Activated gamma-delta T cell treated with anti-CD3 and anti-CD28 coated beads, Interleukin-2, amount 50 U/mL, for 16 hours (primary cell): ENCODE results near the gene IFI35.
A peak's percentile ranks its signal among the peaks of the same experiment; 100 is the strongest.
"Not testable (repeated sequence)": the region's sequence is repeated elsewhere in the genome, so short reads cannot be mapped to it uniquely, and the experiment has no call there.

ENCODE experiments used
- DNase-seq: peaks from one replicate; pipeline ENCODE4 v3.0.0-alpha.2; 2020; ENCODE audit warnings: low read depth

The IFI35 gene

DNA sequence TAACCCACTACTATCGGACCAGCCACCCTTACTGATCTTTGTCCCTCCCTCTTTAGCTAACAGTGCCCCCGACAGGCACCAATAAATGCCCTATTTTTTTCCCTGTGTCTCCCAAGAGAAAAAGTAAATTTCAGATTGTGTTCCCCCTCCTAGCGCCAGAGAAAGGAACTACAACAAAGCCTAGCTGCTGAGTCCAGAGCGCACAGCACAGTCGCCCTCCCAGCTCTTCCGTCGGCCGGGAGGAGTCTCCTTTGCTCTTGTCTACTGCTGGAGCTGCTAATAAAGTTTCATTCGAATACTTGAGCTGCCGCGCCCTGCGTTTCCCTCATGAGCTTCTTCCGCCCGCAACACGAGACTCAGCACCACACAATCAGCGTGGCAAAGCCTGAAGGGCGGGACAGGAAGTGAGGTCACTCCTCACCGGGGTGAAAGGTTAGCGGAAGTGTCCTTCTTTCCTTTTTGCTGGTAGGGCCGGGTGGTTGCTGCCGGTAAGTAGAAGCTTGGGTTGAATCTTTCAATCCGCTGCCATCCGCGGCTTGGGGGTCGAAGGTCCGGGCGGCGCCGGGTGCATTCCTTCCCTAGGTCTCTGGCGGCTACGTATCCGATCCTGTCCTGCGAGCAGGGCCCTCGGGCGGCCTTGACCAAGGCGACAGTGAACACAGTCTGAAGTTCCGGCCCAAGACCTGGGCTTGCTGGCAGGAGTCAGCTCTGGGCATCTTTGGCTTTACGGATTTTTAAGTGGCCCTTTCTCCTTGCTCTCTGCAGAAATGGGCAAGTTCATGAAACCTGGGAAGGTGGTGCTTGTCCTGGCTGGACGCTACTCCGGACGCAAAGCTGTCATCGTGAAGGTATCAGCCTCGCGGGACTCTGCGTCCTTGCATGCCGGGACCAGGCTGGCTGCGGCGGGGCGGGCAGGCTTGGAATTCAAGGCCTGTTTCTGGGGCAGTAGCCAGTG lies 8.3 kb upstream of the IFI35 start, which contains the start of gene RPL27:
RPL27 (plus strand) TSS at position 436 of the 955 bp plus-strand sequence; CDS start at position 768, 332 bp downstream.
- DNase-seq, result peak; percentile 96

DNA sequence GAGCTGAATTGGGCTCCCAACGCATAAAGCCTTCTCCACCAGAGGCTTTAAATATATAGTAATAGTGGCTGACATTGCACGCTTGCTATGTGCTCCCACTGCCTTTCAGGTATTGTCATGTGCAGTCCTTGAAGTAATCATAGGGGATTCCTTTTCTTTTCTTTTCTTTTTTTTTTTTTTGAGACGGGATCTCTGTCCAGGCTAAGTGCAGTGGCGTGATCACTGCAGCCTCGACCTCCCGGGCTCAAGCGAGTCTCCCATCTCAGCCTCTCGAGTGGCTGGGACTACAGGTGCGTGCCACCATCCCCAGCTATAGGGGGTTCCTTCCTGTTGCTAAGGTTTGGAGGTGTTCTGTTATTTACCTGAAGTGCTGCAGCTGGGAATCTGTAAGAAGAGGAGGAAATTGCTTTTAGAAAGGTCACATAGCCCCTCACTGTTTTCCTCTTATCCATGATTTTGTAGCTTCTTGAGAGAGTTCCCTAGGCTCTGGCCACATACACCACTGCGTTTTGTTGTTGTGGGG lies 7.5 kb upstream of the IFI35 start:
- DNase-seq, result no peak

DNA sequence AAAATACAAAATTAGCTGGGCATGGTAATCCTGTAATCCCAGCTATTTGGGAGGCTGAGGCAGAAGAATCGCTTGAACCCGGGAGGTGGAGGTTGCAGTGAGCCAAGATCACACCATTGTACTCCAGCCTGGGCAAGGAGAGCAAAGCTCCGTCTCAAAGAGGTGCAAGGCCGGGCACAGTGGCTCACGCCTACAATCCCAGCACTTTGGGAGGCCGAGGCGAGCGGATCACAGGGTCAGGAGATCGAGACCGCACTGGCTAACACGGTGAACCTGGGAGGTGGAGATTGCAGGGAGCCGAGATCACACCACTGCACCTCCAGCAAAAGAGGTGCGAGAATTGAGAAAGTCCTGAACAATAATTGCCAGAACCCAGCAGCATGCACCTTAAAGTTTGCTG lies 5.7 kb upstream of the IFI35 start:
- DNase-seq, result not testable (repeated sequence)

DNA sequence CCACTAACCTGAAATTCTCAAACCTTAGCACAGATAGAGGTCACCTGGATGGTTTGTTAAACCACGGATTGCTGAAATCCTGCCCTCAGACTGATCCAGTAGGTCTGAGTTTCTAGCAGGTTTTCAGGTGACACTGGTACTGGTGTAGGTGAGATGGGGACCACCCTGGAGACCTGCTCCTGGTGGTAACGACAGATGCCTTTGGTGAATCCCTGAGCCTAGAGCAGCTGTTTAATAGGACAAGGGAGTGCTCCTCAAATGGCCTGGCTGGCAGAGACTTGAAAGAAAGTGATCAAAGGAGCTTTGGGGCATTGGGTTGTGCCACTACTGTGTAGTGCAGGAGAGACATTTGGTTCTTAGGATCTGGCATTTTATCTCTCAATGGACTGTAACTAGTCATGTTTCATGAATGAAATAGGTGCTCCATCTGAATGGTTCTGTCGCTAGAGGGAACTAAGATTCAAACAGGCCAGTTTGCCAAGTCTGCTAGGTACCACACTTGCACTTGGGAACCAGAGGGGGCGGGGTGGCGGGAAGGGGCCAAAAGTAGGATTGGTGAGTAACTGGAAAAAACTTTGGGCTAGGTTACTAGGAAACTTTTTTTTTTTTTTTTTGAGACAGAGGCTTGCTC lies 2.9 kb upstream of the IFI35 start:
- no peak for DNase-seq

DNA sequence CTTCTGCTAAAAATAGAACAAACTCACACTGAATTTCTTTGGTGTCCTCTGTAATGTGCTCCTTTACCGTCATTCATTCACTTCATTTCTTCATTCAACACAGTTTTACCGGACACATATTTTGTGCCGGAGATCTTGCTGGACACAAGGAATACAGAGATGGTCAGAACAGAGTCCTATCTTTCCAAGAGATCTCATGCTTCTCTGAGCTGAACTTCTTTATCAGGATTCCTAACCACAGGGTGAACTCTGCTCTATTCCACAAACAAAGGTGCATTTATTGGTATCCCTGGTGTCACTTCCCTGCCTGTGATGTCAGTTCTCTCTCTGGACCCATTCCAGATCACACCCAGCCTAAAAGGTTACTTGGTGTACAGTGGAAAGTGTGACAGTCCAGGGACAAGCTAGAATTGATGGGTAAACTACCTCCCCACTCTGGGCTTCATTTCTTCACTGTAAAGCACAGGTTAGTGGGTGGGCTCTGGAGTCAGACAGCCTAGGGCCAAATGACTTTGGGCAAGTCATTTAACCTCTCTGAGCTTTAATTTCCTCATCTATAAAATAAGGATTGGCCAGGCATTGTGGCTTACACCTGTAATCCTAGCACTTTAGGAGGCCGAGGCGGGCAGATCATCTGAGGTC lies 4.2 kb downstream of the IFI35 start:
- no peak for DNase-seq

DNA sequence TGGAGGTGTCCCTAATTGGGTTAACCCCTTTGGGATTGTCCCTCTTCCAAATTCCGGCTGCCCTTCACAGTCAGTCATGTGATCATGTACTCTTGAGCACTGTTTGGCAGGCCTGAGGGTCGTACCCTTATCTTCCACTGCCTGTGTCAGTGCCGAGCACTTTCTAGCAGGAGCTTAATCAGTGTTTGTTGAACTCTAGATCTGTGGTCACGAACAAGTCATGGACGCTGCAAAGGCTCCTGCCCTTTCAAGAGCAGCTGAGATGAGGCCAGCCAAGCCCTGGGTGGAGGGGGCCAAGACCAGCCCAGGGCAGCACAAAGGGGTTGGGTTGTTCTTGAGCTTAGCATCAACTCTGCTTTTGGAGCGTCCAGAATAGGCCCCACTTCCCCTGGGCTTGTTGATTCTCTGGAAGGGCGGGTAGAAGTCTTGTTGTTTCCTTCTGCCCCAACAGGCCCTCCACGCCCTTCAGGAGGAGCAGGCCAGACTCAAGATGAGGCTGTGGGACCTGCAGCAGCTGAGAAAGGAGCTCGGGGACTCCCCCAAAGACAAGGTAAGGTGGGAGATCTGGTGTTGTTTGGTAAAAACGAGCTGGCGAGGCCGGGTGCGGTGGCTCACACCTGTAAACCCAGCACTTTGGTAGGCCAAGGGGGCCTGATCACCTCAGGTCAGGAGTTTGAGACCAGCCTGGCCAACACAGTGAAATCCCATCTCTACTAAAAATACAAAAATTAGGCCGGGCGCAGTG lies 5.3 kb downstream of the IFI35 start:
- DNase-seq, result no peak

DNA sequence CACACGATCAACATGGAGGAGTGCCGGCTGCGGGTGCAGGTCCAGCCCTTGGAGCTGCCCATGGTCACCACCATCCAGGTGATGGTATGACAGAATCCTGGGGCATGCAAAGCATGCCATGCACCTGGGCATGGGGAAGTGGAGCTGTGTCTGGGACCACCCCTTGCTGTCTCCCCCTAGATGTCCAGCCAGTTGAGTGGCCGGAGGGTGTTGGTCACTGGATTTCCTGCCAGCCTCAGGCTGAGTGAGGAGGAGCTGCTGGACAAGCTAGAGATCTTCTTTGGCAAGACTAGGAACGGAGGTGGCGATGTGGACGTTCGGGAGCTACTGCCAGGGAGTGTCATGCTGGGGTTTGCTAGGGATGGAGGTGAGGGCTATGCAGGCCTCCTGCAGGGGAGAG lies 6.7 kb downstream of the IFI35 start:
- no peak for DNase-seq

DNA sequence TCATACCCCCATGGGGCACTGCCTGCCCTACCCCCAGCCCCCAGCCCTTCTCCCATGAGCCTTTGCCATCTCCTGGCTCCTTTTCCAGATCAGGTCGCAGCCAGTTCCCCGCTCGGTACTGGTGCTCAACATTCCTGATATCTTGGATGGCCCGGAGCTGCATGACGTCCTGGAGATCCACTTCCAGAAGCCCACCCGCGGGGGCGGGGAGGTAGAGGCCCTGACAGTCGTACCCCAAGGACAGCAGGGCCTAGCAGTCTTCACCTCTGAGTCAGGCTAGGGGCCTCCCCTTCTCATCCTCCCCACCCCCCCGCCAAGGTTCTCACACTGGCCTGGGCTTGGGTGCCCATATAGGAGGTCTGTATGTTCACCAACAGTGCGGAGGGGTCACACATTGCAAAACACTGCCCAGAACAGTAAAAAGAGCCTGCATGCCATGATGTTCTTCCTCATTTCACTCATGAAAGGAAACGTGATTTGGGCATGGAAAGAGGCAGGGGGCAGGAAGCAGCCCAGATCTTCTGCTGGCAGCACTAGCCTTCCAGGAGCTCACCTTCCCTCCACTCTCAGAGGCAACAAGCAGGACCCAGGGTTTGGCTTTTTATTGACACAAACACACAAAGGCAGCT lies 7.5 kb downstream of the IFI35 start:
- DNase-seq, result no peak

DNA sequence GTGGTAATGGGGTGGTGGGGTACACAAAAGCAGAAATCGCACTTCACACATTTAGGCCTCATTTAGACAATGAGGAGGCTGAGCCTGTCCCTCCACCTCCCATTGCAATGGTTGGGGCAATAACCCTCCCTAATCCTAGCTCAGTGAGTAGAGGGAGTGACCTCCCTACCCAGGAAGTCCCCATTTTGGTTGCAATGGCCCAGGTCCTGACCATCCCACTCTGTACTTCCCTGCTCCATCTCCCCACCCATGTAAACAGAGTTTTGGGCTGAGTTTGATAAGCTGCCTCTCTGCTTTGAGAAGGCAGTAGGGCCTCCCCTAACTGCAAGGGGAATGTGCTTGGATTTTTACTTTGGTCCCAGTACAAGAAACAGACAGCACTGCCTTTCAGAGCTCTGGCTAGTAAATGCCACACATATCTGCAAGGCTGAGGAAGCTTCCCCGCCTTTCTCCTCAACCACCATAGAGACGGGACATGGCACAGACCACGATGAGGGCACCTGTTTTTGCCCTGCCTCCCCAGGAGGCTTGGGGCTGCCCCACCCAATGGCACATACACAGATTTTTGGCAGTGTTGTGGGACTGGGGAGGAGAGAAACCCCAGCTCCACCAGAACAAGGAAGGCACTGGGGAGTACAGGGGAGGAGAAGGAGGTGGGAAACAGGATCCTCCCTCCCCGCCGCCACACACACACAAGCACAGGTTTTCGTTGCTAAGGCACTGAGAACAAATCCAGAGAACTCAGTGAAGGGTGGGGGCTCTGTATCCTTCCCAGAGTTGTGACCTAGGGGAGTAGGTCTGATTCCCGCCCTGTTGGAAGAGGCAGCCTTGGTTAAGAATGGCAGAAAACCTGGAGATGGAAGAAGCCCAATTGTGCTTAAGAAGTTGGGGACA lies 8.3 kb downstream of the IFI35 start:
- no peak for DNase-seq

DNA sequence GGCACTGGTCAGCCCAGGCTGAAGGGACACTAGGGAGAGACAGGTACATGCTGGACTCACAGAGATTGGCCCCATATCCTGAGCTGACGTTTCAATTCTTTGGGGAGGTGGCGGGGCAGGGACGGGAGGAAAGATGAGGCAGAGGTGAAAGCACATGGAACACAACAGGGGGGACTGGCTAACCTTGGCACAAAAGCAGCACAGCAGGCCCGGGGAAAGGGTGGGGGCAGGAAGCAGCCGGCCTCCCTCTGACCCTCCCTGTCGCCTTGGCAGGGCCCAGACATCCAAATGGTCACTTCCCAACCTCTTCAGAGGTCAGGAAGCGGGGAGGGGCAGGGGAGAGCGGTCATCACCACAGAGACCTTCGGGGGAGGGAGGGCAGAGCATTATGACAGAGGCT lies 9.0 kb downstream of the IFI35 start:
- DNase-seq, result no peak

DNA sequence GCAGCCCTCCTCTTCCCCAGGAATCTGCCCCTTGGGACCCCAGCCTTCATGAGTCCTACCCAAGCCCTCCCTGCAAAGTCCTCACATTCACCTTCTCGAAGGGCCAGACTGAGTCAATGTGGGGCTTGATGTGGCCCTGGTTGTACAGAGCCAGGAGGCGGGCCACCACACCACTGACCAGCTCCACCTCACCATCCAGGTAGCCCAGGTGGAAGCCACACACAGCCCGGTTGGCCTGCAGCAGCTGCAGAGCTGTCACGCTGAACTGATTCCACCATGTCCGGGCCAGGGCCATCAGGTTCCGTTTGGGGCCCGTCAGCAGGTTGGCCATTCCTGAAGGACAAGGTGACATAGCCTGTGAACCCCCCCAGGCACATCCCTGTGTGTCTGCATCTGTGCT lies 9.6 kb downstream of the IFI35 start:
- no peak for DNase-seq

DNA sequence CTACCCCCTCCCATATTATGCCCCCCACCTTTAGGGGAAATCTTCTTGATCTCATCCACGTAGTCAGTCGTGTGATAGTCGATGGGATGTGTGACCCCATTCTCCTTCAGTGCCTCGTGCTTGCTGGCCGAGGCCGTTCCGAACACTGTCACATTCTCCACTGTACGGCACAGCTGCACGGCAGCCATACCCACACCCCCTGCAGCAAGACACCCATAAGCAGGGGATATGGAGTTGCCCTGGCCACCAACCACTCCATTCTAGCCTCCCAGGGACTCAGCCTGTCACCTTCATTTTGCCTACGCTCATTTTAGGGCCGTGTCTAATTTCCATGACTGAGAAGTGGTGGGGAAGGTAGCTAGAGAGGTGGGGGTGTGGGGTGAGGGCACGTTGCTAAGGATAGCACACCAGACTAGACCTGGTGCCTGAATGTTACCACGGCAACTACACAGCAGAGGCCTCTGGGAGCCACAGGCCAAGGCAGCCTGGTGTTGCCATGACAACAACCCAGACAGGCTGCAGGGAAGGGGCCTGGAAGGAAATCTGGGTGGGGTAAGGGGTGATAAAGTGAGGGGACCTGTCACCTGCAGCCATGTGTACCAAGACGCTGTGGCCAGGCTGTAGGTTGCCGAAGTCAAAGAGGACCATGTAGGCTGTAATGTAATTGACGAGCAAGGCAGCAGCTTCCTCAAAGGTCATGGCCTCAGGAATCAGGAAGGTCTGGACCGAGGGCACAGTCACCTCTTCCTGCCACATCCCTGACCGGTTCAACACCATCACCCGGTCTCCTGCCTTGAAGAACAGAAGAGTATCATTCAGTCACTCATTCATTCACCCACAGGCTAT lies 11.6 kb downstream of the IFI35 start:
- no peak for DNase-seq

DNA sequence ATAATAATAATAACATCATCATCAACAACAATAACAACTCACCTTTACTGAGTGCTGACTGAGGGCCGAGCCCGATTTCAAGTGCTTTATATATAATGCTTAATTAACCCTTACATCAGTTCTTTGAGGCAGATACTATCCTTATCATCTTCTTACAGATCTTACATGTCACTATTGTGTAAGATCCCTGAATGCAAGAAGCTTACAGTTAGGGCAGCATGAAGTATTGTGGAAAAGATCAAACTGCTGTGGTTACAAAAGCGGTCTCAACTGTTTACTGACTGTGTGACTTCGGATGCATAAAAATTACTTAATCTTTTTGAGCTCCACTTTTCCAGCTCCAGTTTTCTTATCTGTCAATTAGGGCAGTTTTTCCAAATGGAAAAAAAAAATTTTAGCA lies 12.3 kb downstream of the IFI35 start:
- no peak for DNase-seq

DNA sequence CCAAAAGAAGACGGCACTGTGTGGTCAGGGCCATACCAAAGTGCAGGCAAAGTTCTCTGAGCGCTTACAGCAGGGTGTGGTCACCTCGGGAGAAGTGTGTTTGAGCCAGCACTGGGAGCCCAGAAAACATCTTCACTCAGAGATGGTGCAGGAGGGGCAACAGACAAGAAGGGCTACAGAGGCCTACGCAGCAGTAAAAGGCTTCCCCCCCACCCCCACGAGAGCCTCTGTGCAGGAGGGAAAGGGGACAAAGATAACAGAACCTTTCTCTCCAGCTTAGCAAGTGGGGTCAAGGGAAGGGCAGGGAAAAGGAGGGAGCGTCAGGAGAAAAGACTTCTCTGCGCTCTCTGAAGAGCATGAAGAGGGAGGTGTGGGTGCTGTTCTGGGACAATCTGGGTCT lies 12.8 kb downstream of the IFI35 start:
- no peak for DNase-seq

DNA sequence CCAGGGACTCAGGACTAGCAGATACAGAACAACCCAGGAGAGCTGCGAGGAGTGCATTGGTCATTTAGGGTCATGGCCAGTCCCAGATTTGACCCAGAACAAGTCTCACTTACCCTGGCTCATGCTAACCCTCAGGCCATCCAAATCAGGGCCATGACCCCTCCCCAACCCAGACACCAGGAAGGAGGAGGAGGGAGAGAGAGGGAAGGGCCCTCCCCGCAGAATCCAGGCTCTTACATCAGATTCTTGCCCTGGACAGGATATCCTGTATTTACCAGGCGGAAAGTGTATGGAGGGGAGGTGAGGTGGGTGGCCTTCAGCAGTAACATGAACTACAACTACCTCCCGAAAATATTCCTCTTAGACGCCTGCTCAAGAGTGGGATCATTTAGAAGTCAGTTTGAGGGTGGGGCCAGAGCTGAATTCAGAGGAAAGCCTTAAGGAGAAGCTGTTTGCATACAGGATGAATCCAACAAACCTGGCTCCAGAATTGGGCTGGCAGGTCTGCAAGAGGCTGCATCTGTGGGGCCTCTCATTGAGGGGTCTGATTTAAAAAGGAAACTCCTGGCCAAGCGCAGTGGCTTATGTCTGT lies 13.5 kb downstream of the IFI35 start:
- no peak for DNase-seq

DNA sequence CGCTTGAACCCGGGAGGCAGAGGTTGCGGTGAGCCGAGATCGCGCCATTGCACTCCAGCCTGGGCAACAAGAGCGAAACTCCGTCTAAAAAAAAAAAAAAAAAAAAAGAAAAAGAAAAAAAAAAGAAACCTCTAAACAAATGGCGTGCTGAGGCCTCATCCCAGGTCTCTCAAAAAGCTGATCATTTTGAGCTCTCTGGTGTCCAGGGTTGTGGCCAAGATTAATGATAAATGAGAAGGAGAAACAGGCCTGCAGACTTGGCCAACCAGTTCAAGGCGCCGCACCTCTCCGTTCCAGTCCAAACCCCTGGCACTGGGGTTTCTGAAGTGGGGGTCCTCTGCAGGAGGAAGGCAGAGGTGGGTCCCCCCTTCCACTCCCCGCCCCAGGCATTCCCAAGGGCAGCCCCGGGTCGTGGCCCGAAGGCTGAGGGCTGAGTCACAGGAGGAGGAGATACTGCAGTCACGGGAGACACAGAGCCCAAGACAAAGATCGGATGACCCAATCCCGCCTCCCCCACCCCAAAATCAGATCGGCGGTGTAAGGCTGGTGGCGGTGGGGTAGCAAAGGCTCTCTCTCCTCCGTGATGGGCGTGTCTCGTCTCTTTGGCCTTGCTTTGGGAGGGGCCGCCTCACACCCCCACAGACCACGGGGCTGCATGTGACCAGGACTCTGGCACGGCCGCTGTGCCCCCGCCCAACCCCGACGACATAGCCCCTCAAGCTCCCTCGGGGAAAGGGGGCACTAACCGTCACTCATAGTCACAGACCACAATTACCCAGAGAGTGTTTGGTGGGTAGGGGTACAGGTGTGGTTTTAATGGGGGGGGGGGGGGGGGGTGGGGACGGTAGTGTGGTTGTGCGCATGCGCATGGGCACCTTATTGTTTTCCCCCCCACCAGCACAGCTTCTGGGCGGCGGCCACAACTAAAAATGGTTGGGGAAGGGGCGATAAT lies 14.5 kb downstream of the IFI35 start:
- DNase-seq, result no peak

DNA sequence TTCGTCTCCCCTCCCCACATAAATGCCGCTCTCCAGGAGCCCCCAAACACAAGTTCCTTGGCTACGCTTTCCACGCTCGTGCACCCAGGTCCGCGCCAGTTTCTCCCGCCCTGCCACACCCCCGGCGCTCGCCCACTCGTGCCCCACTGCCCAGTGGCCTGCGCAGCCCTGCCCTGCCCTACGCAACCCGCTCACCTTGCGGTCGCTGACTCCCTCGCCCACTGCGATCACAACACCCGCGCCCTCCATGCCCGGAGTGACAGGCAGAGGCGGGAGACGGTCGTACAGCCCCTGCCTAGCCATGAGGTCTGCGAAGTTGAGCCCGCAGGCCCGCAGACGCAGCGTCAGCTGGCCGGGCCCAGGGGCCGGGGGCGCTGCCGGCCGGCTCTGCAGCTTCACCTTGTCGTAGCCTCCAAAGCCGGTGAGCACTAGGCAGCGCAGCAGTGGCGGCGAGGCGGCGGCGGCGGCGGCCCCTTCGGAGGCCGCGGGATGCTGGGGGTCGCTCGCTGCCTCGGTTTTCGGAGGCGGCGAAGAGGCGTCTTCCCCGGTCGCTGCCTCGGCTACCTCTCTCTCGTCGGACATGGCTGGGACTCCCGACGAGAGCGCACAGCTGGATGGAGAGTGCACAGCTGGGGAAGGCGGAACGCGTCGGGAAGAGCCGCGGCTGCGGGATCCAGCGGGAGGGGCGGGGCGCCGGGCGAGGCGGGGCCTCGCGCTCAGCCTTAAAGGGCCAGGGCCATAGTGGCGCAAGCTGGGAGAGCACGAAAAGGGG lies 15.3 kb downstream of the IFI35 start, which contains the start of gene VAT1:
VAT1 (minus strand) TSS at position 645 of the 772 bp plus-strand sequence; CDS start at position 582, 63 bp downstream.
- DNase-seq, result peak; percentile 14
